Vagina (tissue), 2 donors: ENCODE data around the gene TMEM269. TPM values are rescaled to one million over a fixed set of nuclear protein-coding genes. Genes with fewer than 3 reads are reported as not detected.

Experiments used
- DNase-seq, 2 donors: peaks; one replicate each; pipeline ENCODE4 v3.0.0-alpha.2; 2017; ENCODE audit errors: extremely low spot score in 2 of 2
- H3K27ac ChIP-seq: fragments of 200-600 bp; sonication (generic); one replicate; pipeline ENCODE4 v1.5.1; 2019
- H3K27me3 ChIP-seq: fragments of 200-600 bp; sonication (generic); one replicate; pipeline ENCODE4 v1.5.1; 2019
- H3K36me3 ChIP-seq, 2 donors: fragments of 200-600 bp; sonication (generic); one replicate each; pipeline ENCODE4 v1.5.1; 2017 to 2019
- H3K4me1 ChIP-seq: fragments of 200-600 bp; sonication (generic); one replicate; pipeline ENCODE4 v1.5.1; 2019
- H3K4me3 ChIP-seq, 2 donors: fragments of 200-600 bp; sonication (generic); 1 replicate in 1 of 2; 2 replicates in 1 of 2; pipeline ENCODE4 v1.5.1; 2016 to 2019
- H3K9me3 ChIP-seq: fragments of 200-600 bp; sonication (generic); one replicate; pipeline ENCODE4 v1.5.1; 2019
- POLR2A ChIP-seq, 2 donors: fragments of 450-650 bp; IDR thresholded peaks; one replicate each; pipeline ENCODE4 v1.6.1; 2017; ENCODE audit warnings: antibody characterized with exemption in 2 of 2, mild to moderate bottlenecking in 2 of 2, moderate library complexity in 2 of 2
- POLR2AphosphoS5 ChIP-seq, 2 donors: sonication (generic); formaldehyde crosslinking; IDR thresholded peaks; one replicate each; pipeline ENCODE4 v1.9.0; 2017; ENCODE audit warnings: antibody characterized with exemption in 2 of 2, mild to moderate bottlenecking in 2 of 2, low read depth in 1 of 2; ENCODE audit not compliant: insufficient read depth in 1 of 2
- intact Hi-C: fragments of 100-400 bp; cut with DNase I; formaldehyde crosslinking; loops from one replicate; pipeline ENCODE4 v1.15.1; 2023
- total RNA-seq: library from RNA; depleted of rRNA; stranded (reverse); fragments of >200 nt; gene quantifications from one replicate; pipeline ENCODE4 v1.2.3, GENCODE V29; 2016
- TF ChIP-seq, protein P1 (sequence below), 3 experiments: fragments of 450-650 bp in 2 of 3; fragments of 200-600 bp in 1 of 3; sonication (generic) in 1 of 3; IDR thresholded peaks; one replicate each; pipeline ENCODE4 v1.5.1; 2017 to 2019; ENCODE audit warnings: antibody characterized with exemption in 3 of 3, mild to moderate bottlenecking in 2 of 3, moderate library complexity in 2 of 3

The TMEM269 gene
- total RNA-seq, 1 donor from 2014 or later = not detected

DNA sequence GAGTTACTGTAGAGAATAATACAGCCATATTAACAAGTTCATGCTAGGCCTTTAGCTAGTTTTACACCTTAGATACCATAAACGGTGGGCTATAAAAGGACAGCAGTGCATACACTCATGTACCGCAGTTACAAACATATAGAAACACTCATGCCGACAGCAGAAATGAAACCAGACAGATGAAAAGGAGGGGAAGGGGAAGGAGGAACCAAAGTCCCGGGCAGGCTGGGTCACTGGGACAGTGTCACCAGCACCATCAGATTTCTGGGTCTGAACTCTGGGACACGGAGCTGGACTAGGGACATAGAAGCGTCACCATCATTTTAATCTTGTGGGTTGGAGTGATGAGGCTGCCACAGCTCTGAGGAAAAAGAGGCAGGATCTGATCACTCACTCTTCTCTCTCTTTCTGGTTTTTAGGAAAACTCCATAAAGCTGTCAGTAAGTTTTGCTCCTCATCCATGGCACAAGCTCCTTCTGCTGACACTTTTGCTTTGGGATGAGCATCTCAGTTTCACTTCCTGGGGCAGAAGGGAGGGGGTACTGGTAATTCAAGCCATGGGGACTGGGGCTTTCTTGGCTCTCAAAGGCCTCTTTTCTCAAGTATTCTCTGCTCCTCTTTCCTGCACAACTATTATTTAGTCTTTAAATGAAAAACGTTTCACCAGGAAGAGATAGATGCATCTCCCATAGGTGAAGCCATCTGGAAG lies 53.8 kb downstream of the TMEM269 start:
- no peak overlapping the region for H3K4me3 ChIP-seq
- TF ChIP-seq, protein P1, sequence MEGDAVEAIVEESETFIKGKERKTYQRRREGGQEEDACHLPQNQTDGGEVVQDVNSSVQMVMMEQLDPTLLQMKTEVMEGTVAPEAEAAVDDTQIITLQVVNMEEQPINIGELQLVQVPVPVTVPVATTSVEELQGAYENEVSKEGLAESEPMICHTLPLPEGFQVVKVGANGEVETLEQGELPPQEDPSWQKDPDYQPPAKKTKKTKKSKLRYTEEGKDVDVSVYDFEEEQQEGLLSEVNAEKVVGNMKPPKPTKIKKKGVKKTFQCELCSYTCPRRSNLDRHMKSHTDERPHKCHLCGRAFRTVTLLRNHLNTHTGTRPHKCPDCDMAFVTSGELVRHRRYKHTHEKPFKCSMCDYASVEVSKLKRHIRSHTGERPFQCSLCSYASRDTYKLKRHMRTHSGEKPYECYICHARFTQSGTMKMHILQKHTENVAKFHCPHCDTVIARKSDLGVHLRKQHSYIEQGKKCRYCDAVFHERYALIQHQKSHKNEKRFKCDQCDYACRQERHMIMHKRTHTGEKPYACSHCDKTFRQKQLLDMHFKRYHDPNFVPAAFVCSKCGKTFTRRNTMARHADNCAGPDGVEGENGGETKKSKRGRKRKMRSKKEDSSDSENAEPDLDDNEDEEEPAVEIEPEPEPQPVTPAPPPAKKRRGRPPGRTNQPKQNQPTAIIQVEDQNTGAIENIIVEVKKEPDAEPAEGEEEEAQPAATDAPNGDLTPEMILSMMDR (IDR thresholded peaks at IDR 0.05) = no peak
- no peak for TF ChIP-seq POLR2AphosphoS5 (IDR thresholded peaks at IDR 0.05; ENCODE audit: insufficient read depth in 1 of 2, low read depth in 1 of 2)
- TF ChIP-seq POLR2A (IDR thresholded peaks at IDR 0.05) = no peak
- no peaks in the 10 kb centered on the region for H3K9me3 ChIP-seq
- no peak for DNase-seq
- intact Hi-C loops = no loop called here
- no peaks in the 10 kb centered on the region for H3K36me3 ChIP-seq
- no peak overlapping the region for H3K27ac ChIP-seq
- H3K27me3 ChIP-seq = no peaks in the 10 kb centered on the region
- no peaks in the 10 kb centered on the region for H3K4me1 ChIP-seq

DNA sequence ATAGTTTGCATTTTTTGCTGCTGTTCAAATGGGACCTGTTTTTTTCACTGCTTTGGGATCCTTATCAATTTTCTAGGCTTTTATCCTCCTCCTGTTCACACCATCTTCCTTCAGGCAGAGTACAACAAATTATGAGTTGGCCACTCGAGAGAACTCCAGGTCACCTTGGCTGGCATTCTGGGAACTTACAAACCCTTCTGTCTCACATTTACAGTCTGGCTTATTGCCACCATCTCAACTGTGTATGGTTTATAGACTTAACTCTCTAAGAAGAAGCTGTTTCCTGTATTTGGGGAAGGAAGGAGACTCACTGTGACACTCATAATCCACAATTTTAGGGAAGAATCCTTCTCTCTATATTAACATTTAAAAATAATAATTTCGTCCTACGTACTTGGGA lies 56.2 kb downstream of the TMEM269 start:
- H3K36me3 ChIP-seq = no peaks in the 10 kb centered on the region
- no peak overlapping the region for H3K27ac ChIP-seq
- H3K9me3 ChIP-seq = no peaks in the 10 kb centered on the region
- H3K4me3 ChIP-seq = no peak overlapping the region
- DNase-seq = no peak
- no peaks in the 10 kb centered on the region for H3K27me3 ChIP-seq
- intact Hi-C loops = no loop called here
- TF ChIP-seq, protein P1 (IDR thresholded peaks at IDR 0.05) = no peak
- TF ChIP-seq POLR2A (IDR thresholded peaks at IDR 0.05) (no peak), POLR2AphosphoS5 (IDR thresholded peaks at IDR 0.05; ENCODE audit: insufficient read depth in 1 of 2, low read depth in 1 of 2) (no peak)
- peaks cover 7% of the 10 kb centered on the region for H3K4me1 ChIP-seq

DNA sequence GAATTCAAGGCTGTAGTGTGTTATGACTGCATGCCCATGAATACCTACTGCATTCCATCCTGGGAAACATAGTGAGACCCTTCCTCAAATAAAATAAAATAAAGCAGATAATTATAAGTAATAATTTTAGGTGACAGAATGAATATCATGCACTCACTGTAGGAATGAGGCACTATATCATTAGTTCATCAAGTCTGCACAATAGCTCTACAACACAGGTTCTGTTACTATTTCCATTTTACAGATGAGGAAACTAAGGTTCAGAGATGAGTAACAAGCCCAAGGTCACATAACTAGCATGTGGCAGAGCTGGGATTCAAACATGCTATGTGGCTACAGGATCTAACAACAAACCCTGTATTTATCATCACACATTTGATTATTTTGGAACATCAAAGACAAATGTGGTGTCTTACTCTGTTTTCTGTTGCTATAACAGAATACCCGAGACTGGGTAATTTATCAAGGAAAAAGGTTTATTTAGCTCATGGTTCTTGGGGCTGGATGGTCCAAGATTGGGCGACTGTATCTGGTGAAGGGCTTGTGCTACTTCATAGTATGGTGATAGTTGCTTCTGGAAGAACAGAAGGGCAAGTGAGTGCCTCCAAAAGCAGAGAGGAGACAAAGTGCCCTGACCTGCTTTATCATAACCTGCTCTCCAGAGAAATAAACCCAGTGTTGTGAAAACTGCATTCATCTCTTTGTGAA lies 56.8 kb downstream of the TMEM269 start:
- Histone ChIP-seq H3K27ac (no peak overlapping the region), H3K36me3 (no peaks in the 10 kb centered on the region), H3K9me3 (no peaks in the 10 kb centered on the region), H3K4me1 (peaks cover 7% of the 10 kb centered on the region), H3K27me3 (no peaks in the 10 kb centered on the region), H3K4me3 (no peak overlapping the region)
- intact Hi-C loops = no loop called here
- TF ChIP-seq, protein P1 (IDR thresholded peaks at IDR 0.05) = no peak
- no peak for TF ChIP-seq POLR2AphosphoS5 (IDR thresholded peaks at IDR 0.05; ENCODE audit: insufficient read depth in 1 of 2, low read depth in 1 of 2)
- TF ChIP-seq POLR2A (IDR thresholded peaks at IDR 0.05) = no peak
- no peak for DNase-seq

DNA sequence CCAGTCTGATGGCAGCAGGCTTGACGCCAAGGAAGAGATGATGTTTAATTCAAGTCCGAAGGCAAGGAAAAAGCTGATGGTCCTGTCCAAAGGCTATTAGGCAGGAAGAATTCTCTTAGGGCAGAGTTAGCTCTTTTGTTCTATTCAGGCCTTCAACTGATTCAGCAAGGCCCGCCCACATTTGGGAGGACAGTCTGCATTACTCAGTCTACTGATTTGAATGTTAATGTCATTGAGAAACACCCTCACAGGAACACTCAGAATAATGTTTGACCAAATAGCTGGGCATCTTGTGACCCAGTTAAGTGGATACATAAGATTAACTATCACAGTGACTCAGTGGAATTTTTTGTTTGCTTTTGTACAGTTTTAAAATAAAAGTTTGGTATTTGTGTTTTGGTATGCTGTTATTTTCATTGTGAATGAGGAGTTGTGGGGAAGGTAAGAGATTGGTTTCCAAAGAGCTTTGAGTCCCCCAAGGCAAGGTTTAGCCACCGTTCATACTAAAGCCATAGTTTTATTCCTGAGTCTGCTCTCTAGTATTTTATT lies 59.9 kb downstream of the TMEM269 start:
- peaks cover 0 to 6% of the 10 kb centered on the region in 2 donors for H3K36me3 ChIP-seq
- no peak overlapping the region for H3K4me3 ChIP-seq
- TF ChIP-seq POLR2AphosphoS5 (IDR thresholded peaks at IDR 0.05; ENCODE audit: insufficient read depth in 1 of 2, low read depth in 1 of 2) (no peak), POLR2A (IDR thresholded peaks at IDR 0.05) (no peak)
- TF ChIP-seq, protein P1 (IDR thresholded peaks at IDR 0.05) = no peak
- DNase-seq = no peak
- no peaks in the 10 kb centered on the region for H3K27me3 ChIP-seq
- H3K27ac ChIP-seq = no peak overlapping the region
- H3K4me1 ChIP-seq = peaks cover 25% of the 10 kb centered on the region
- H3K9me3 ChIP-seq = no peaks in the 10 kb centered on the region
- intact Hi-C loops = no loop called here
